ENCODE measurements around the gene SLC24A4.

The SLC24A4 gene

GRCh38 chr14:92525322-92526095 lies 202.5 kb downstream of the SLC24A4 start:
- TF ChIP-seq CTCF (conservative IDR thresholded peaks at IDR 0.05) = no peak
- H3K27ac ChIP-seq = no peak overlapping the region

- TF ChIP-seq CTCF (conservative IDR thresholded peaks at IDR 0.05) = no peak
- no peak overlapping the region for H3K27ac ChIP-seq
Measured at GRCh38 chr14:92527721-92528120, 204.8 kb downstream of the SLC24A4 start.

- TF ChIP-seq CTCF (conservative IDR thresholded peaks at IDR 0.05) = no peak
Measured at GRCh38 chr14:92528486-92529100, 205.6 kb downstream of the SLC24A4 start.

GRCh38 chr14:92529903-92530302 lies 206.9 kb downstream of the SLC24A4 start:
- TF ChIP-seq CTCF (conservative IDR thresholded peaks at IDR 0.05) = no peak
- no peak overlapping the region for H3K27ac ChIP-seq

More at GRCh38 chr14:92528486-92529100, 205.6 kb downstream of the SLC24A4 start:
- H3K27ac ChIP-seq = no peak overlapping the region

- no peak overlapping the region for H3K27ac ChIP-seq
- no peak for TF ChIP-seq CTCF (conservative IDR thresholded peaks at IDR 0.05)
Measured at GRCh38 chr14:92531106-92531873, 208.3 kb downstream of the SLC24A4 start.

- TF ChIP-seq CTCF (conservative IDR thresholded peaks at IDR 0.05) = no peak
- no peak overlapping the region for H3K27ac ChIP-seq
Measured at GRCh38 chr14:92532490-92533163, 209.7 kb downstream of the SLC24A4 start.
